Skeletal muscle cell (primary cell): ENCODE results near the gene COX7A2L.
"Not testable (repeated sequence)": the region's sequence is repeated elsewhere in the genome, so short reads cannot be mapped to it uniquely, and the experiment has no call there.

ENCODE experiments used
- DNase-seq: peaks from one replicate; pipeline ENCODE4 v3.0.0-alpha.2; 2010; ENCODE audit warnings: low read depth
- H3K4me3 ChIP-seq: 2 replicates; pipeline ENCODE4 v1.5.1; 2011; ENCODE audit warnings: low read depth, mild to moderate bottlenecking, control low read depth, low read length, moderate library complexity

The COX7A2L gene

GRCh38 chr2:42369532-42370229 lies 8.7 kb upstream of the COX7A2L start:
- no peak for DNase-seq
- no peak overlapping the region for H3K4me3 ChIP-seq

- H3K4me3 ChIP-seq: no peak overlapping the region
- no peak for DNase-seq
These were observed 8.0 kb upstream of the COX7A2L start for GRCh38 chr2:42368817-42369531.

- H3K4me3 ChIP-seq: no peak overlapping the region
- DNase-seq: peak; percentile 43
These were observed 6.8 kb upstream of the COX7A2L start for GRCh38 chr2:42367835-42368234.

GRCh38 chr2:42366411-42366810 lies 5.4 kb upstream of the COX7A2L start:
- H3K4me3 ChIP-seq: no peak overlapping the region
- DNase-seq: no peak

DNA sequence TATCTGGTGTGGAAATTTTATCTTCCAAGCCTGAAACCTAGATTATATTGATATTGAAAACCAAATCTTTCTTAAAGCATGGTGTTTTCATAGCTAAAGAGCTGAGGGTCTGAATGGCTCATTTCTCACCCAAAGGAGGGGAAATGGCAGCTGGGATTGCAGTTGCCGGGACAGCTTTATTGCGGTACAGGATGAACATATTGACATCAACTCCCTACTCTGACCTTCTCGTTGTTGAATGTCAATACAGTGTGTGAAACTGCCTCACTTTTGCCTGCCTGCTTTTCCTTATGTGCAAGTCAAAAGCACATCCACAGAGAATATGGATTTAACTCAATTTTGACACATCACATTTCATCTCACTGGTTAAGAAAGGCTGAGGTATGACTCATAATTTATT lies 3.6 kb upstream of the COX7A2L start:
- no peak overlapping the region for H3K4me3 ChIP-seq
- no peak for DNase-seq

- no peak for DNase-seq
These were observed 2.4 kb upstream of the COX7A2L start for GRCh38 chr2:42363413-42363812.

GRCh38 chr2:42361728-42362283 lies 789 bp upstream of the COX7A2L start:
- H3K4me3 ChIP-seq: peak overlapping the region; percentile 25
- DNase-seq: no peak

More at GRCh38 chr2:42363413-42363812, 2.4 kb upstream of the COX7A2L start:
- H3K4me3 ChIP-seq: no peak overlapping the region

- DNase-seq: no peak
- peak overlapping the region; percentile 99 for H3K4me3 ChIP-seq
These were observed 526 bp downstream of the COX7A2L start for GRCh38 chr2:42360493-42360889.

GRCh38 chr2:42359965-42360483 lies 993 bp downstream of the COX7A2L start:
- H3K4me3 ChIP-seq: peak overlapping the region; percentile 99
- peak; percentile 59 for DNase-seq

DNA sequence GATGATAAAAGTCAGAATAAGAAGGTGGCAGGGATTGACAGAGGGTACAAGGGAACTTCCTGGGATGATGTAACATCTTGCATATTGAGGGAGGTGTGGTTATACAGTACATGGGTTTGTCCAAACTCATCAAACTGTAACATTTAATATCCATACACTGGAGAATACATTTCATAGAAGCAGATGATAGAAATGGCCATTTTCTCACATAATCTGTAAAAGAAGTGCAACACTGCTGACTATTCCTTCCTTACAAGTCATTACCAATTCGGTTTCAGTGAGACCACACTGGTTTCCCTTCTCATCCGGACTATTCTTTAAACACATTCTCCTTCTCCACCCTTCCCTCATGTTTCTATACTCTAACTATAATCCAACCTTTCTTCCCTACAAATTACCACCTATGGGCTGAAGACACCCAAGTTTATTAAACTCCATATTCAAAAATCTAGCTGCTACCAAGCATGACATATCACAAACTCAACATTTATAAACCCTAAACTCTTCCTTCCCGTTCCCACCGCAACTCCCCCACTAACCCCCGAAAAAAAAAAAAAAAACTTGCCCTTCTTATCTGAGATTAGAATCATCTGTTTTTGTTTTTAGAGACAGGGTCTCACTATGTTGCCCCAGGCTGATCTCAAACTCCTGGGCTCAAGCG lies 1.6 kb downstream of the COX7A2L start:
- H3K4me3 ChIP-seq: peak overlapping the region; percentile 99
- DNase-seq: no peak

GRCh38 chr2:42353792-42354429 lies 7.1 kb downstream of the COX7A2L start:
- no peak overlapping the region for H3K4me3 ChIP-seq
- DNase-seq: no peak

DNA sequence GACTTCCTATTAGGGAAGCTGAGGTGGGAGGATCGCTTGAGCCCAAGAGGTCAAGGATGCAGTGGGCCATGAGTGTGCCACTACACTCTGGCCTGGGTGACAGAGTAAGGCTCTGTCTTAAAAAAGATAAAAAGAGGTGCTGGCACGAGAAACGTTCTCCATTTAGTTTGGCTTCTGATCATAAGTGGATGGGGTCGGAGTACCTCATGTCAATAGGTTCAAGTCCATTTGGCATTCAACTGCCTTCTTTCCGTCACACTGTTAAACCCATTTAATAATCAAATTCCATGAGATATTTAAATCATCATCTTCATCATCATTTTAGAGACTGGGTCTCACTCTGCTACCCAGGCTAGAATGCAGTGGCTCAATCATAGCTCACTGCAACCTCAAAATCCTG lies 9.2 kb downstream of the COX7A2L start:
- H3K4me3 ChIP-seq: no peak overlapping the region

GRCh38 chr2:42350434-42351063 lies 10.5 kb downstream of the COX7A2L start:
- DNase-seq: no peak
- H3K4me3 ChIP-seq: no peak overlapping the region

More for the DNA sequence above, 9.2 kb downstream of the COX7A2L start:
- no peak for DNase-seq

DNA sequence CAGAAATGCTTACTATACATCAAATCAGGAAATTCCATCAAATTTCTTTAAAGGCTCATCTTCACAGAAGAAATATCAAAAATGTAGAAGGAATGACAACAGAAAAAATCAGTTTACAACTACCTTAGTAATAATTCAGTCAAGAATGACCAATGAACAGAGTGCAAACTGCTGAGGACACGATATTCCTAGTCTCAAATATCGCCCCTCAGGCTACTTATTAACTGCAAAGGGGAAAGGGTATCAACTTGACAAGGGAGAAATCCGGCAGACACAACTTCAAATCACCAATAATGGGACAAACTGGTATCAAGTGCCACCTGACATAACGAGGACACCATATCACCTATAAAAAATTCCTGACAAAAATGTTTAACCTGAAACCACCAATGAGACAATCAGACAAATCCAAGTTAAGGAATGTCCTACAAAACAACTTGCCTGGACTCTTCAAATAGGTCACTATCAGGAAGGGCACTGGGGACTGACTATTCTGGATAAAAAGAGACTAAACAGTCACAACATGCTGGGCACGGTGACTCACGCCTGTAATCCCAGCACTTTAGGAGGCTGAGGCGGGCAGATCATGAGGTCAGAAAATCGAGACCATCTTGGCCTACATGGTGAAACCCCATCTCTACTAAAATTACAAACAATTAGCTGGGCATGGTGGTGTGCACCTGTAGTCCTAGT lies 12.8 kb downstream of the COX7A2L start:
- no peak for DNase-seq
- H3K4me3 ChIP-seq: no peak overlapping the region

DNA sequence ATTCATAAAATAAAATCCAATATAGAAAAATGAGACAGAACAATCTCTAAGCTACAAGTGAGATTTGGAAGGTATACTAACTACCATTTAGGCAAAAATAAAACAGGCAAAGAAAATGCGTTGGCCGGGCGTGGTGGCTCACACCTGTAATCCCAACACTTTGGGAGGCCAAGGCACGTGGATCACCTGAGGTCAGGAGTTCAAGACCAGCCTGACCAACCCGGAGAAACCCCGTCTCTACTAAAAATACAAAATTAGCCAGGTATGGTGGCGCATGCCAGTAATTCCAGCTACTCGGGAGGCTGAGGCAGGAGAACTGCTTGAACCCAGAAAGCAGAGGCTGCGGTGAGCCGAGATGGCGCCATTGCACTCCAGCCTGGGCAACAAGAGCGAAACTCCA lies 13.5 kb downstream of the COX7A2L start:
- H3K4me3 ChIP-seq, DNase-seq: not testable (repeated sequence)

DNA sequence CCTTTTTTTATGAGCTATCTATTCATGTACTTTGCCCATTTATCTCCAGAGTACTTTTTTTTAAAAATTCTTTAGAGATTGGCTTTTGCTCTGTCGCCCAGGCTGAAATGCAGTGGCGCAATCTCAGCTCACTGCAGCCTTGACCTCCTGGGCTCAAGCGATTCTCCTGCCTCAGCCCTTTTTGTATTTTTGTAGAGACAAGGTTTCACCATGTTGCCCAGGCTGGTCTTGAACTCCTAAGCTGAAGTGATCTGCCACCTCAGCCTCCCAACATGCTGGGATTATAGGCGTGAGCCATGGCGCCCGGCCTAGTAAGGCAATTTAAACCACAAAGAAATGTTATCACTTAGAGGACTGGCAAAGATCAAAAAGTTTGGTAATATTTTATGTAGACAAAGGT lies 14.2 kb downstream of the COX7A2L start:
- not testable (repeated sequence) for DNase-seq, H3K4me3 ChIP-seq

GRCh38 chr2:42345986-42346385 lies 15.0 kb downstream of the COX7A2L start:
- H3K4me3 ChIP-seq: no peak overlapping the region
- no peak for DNase-seq

DNA sequence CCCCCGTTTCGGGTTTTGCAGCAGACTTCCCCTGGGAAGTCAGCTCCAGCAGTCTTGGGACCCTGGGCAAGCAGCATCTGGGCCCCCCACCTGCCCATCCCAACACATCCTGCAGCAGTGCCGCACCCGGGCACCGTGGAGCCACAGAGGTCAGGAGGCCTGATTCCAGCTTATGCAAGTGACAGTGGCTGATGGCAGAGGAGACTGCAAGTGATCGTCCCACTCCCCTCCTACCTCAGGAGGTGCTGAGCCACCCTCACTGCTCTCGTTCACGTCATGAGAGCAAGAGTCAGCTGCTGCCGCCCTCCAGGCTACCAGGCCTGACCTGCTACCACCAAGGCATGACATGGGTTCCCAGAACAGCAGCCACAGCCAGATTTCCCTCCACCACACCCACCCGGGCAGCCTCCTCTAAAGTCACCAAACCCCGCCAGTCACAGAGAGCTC lies 18.2 kb downstream of the COX7A2L start:
- no peak for DNase-seq
- no peak overlapping the region for H3K4me3 ChIP-seq
